Ovary (tissue), 3 donors: ENCODE data around the gene MPP1.

Experiments used
- EP300 ChIP-seq: sonication (generic); formaldehyde crosslinking; IDR thresholded peaks from one replicate; pipeline ENCODE4 v1.6.1; 2017; ENCODE audit warnings: antibody characterized with exemption
- POLR2A ChIP-seq: fragments of 450-650 bp; IDR thresholded peaks from one replicate; pipeline ENCODE4 v1.6.1; 2017; ENCODE audit warnings: antibody characterized with exemption, mild to moderate bottlenecking, moderate library complexity
- TF ChIP-seq, protein P1 (sequence below), 3 donors: fragments of 450-650 bp in 2 of 3; fragments of 200-600 bp in 1 of 3; IDR thresholded peaks; one replicate each; pipeline versions ENCODE4 v1.5.1 to v1.8.0; 2016 to 2022; ENCODE audit warnings: antibody characterized with exemption in 3 of 3, mild to moderate bottlenecking in 1 of 3
- donor health status: DM: no; HTN: no; CAD: no.

- TF ChIP-seq EP300 (no peak), POLR2A (no peak)
- TF ChIP-seq, protein P1, sequence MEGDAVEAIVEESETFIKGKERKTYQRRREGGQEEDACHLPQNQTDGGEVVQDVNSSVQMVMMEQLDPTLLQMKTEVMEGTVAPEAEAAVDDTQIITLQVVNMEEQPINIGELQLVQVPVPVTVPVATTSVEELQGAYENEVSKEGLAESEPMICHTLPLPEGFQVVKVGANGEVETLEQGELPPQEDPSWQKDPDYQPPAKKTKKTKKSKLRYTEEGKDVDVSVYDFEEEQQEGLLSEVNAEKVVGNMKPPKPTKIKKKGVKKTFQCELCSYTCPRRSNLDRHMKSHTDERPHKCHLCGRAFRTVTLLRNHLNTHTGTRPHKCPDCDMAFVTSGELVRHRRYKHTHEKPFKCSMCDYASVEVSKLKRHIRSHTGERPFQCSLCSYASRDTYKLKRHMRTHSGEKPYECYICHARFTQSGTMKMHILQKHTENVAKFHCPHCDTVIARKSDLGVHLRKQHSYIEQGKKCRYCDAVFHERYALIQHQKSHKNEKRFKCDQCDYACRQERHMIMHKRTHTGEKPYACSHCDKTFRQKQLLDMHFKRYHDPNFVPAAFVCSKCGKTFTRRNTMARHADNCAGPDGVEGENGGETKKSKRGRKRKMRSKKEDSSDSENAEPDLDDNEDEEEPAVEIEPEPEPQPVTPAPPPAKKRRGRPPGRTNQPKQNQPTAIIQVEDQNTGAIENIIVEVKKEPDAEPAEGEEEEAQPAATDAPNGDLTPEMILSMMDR (IDR thresholded peaks at IDR 0.05): no peak
These were observed 72.2 kb downstream of the MPP1 start for GRCh38 chrX:154733066-154733425.
